C4-2B (cell line): ENCODE data around the gene CHRNE.

ENCODE experiments used
- CTCF ChIP-seq: fragments of 450-650 bp; conservative IDR thresholded peaks from 2 replicates; pipeline ENCODE4 v1.5.1; 2017; ENCODE audit warnings: mild to moderate bottlenecking
- ZFX ChIP-seq: fragments of 450-650 bp; IDR thresholded peaks from 2 replicates; pipeline ENCODE4 v1.6.1; 2017

- TF ChIP-seq CTCF = no peak
- TF ChIP-seq ZFX = no peak
Measured at GRCh38 chr17:4877089-4877488, 25.8 kb downstream of the CHRNE start.
